Immature natural killer cell (primary cell): Measurements from ENCODE around the gene TTLL5. TPM values are rescaled to one million over a fixed set of nuclear protein-coding genes. Genes with fewer than 3 reads are reported as not detected.

ENCODE experiments used
- DNase-seq, 3 donors: peaks; one replicate each; pipeline ENCODE4 v3.0.0; 2022; ENCODE audit warnings: mixed read lengths in 1 of 3
- H3K27ac Mint-ChIP-seq, 6 donors: one replicate each; pipeline ENCODE4 v1.8.0; 2020; ENCODE audit warnings: mixed read lengths in 6 of 6, mild to moderate bottlenecking in 5 of 6, inconsistent platforms in 4 of 6, moderate library complexity in 3 of 6
- H3K27me3 Mint-ChIP-seq, 3 donors: one replicate each; pipeline ENCODE4 v1.8.0; 2020 to 2021; ENCODE audit warnings: low read depth in 3 of 3, mild to moderate bottlenecking in 3 of 3, mixed read lengths in 3 of 3, moderate library complexity in 3 of 3, inconsistent platforms in 1 of 3
- H3K36me3 Mint-ChIP-seq, 3 donors: one replicate each; pipeline ENCODE4 v1.8.0; 2020; ENCODE audit warnings: mixed read lengths in 3 of 3, inconsistent platforms in 2 of 3, mild to moderate bottlenecking in 2 of 3
- H3K4me1 Mint-ChIP-seq, 2 donors: one replicate each; pipeline ENCODE4 v1.8.0; 2020; ENCODE audit warnings: inconsistent platforms in 2 of 2, mild to moderate bottlenecking in 2 of 2, mixed read lengths in 2 of 2, moderate library complexity in 1 of 2
- H3K4me3 Mint-ChIP-seq, 5 donors: one replicate each; pipeline ENCODE4 v1.8.0; 2020; ENCODE audit warnings: mild to moderate bottlenecking in 5 of 5, mixed read lengths in 5 of 5, inconsistent platforms in 3 of 5, moderate library complexity in 3 of 5
- H3K9me3 Mint-ChIP-seq, 6 donors: one replicate each; pipeline ENCODE4 v1.8.0; 2020; ENCODE audit warnings: mild to moderate bottlenecking in 6 of 6, mixed read lengths in 6 of 6, inconsistent platforms in 4 of 6, moderate library complexity in 3 of 6
- polyA plus RNA-seq, 3 donors: library from polyadenylated mRNA; unstranded; fragments of 300-500 nt; fragmentation: Illumina TruSeq; gene quantifications; one replicate each; pipeline ENCODE4 v1.2.3, GENCODE V29; 2021

The TTLL5 gene
- polyA plus RNA-seq, 3 donors from 2014 or later, result 6.9 to 10.4 TPM; not detected in 1

DNA sequence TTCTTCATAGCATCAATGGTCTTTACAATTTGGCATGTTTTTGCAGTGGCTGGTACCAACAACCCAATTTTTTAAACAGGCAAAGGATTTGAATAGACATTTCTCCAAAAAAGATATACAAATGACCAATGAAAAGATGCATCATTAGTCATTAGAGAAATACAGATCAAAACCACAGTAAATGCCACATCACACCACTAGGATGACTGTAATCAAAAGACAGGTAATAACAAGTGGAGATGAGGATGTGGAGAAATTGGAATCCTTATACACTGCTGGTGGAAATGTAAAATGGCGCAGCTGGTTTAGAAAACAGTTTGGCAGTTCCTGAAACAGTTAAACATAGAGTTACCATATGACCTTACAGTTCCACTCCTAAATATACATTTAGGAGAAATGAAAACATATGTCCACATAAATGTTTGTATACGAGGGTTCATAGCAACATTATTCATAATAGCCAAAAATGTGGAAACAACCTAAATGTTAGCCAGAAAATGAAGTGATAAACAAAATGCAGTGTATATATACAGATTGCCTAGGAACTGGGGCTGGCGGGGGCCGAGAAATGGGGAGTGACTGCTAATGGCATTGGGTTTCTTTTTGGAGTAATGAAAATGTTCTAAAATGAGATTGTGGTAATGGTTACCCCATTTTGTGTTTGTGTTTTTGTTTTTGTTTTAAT lies 265.5 kb downstream of the TTLL5 start:
- Mint-ChIP-seq H3K27me3 (peaks cover 0 to 2% (median 0%) of the 10 kb centered on the region in 3 donors), H3K36me3 (peaks cover 0 to 5% (median 0%) of the 10 kb centered on the region in 3 donors), H3K4me1 (no peaks in the 10 kb centered on the region), H3K9me3 (no peaks in the 10 kb centered on the region), H3K27ac (no peak overlapping the region), H3K4me3 (no peak overlapping the region)
- DNase-seq, result no peak

GRCh38 chr14:75927564-75928087 lies 266.6 kb downstream of the TTLL5 start:
- H3K4me1 Mint-ChIP-seq, result no peaks in the 10 kb centered on the region
- H3K27ac Mint-ChIP-seq, result no peak overlapping the region
- no peaks in the 10 kb centered on the region for H3K9me3 Mint-ChIP-seq
- peaks cover 0 to 2% (median 0%) of the 10 kb centered on the region in 3 donors for H3K27me3 Mint-ChIP-seq
- no peak for DNase-seq
- H3K4me3 Mint-ChIP-seq, result no peak overlapping the region
- peaks cover 0 to 5% (median 0%) of the 10 kb centered on the region in 3 donors for H3K36me3 Mint-ChIP-seq

GRCh38 chr14:75928690-75929181 lies 267.7 kb downstream of the TTLL5 start:
- no peaks in the 10 kb centered on the region for H3K9me3 Mint-ChIP-seq
- no peak overlapping the region for H3K4me3 Mint-ChIP-seq
- H3K27me3 Mint-ChIP-seq, result peaks cover 0 to 2% (median 0%) of the 10 kb centered on the region in 3 donors
- H3K27ac Mint-ChIP-seq, result no peak overlapping the region
- peaks cover 0 to 5% (median 0%) of the 10 kb centered on the region in 3 donors for H3K36me3 Mint-ChIP-seq
- no peaks in the 10 kb centered on the region for H3K4me1 Mint-ChIP-seq
- no peak for DNase-seq

- Mint-ChIP-seq H3K27me3 (no peaks in the 10 kb centered on the region), H3K27ac (no peak overlapping the region), H3K36me3 (peaks cover 0 to 5% (median 0%) of the 10 kb centered on the region in 3 donors), H3K9me3 (no peaks in the 10 kb centered on the region), H3K4me1 (no peaks in the 10 kb centered on the region), H3K4me3 (no peak overlapping the region)
- DNase-seq, result no peak
Measured at GRCh38 chr14:75933712-75934296, 272.8 kb downstream of the TTLL5 start.

DNA sequence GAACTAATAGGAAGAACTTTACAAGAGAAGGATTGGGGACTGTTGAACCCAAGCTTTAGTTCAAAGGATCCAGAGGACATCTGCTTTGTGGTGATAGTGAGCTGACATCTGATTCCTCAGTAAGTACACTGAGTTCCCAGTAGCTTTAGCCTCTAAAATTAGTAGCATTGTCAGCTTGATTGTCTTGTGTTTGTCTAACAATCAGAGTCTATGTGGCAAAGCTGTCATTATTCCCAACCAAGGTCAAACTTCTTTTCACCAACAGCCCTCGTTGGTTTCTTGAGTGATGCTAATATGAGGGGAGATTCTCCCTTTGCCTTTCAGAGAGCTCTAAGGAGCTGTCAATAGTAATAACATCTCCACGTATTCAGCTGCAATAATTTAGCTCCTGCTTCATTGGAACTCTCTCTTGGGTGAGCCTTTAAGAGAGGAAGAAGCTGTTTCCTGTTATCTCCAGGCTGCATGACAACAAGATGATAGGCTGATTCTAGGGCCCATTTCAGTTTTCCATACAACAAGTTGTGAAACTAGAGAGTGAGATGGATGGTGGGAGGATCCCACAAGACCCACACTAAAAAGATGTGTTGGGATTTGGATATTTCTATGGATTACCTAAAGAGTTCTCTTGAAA lies 274.1 kb downstream of the TTLL5 start:
- H3K4me1 Mint-ChIP-seq, result no peaks in the 10 kb centered on the region
- no peak overlapping the region for H3K4me3 Mint-ChIP-seq
- DNase-seq, result no peak
- no peaks in the 10 kb centered on the region for H3K27me3 Mint-ChIP-seq
- peaks cover 0 to 5% (median 0%) of the 10 kb centered on the region in 3 donors for H3K36me3 Mint-ChIP-seq
- H3K27ac Mint-ChIP-seq, result no peak overlapping the region
- no peaks in the 10 kb centered on the region for H3K9me3 Mint-ChIP-seq

- Mint-ChIP-seq H3K4me3 (no peak overlapping the region), H3K27ac (no peak overlapping the region), H3K27me3 (no peaks in the 10 kb centered on the region), H3K4me1 (no peaks in the 10 kb centered on the region), H3K36me3 (peaks cover 0 to 8% (median 3%) of the 10 kb centered on the region in 3 donors), H3K9me3 (no peaks in the 10 kb centered on the region)
- no peak for DNase-seq
Measured at GRCh38 chr14:75939200-75939599, 278.2 kb downstream of the TTLL5 start.

DNA sequence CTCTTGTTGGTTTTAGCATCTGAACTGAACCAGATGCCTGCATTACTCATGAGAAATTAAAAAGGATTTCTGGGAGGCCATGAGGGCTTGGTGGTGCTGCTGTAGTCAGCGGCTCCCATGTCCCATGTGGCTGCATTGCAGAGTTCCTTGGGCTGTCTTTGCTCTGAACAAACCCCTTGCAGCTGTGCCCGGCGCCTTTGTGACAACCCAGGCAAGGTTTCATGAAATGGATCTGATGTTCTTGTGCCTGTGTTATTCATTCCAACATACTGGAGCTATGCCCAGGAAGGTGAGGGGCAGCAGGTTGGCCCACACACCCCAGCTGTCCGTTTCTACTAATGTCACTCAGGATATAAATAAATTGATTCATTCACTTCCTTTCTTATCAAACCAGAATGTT lies 280.0 kb downstream of the TTLL5 start:
- no peaks in the 10 kb centered on the region for H3K27me3 Mint-ChIP-seq
- no peak for DNase-seq
- no peak overlapping the region for H3K27ac Mint-ChIP-seq
- H3K4me3 Mint-ChIP-seq, result no peak overlapping the region
- no peaks in the 10 kb centered on the region for H3K4me1 Mint-ChIP-seq
- H3K36me3 Mint-ChIP-seq, result peaks cover 0 to 8% (median 3%) of the 10 kb centered on the region in 3 donors
- no peaks in the 10 kb centered on the region for H3K9me3 Mint-ChIP-seq

- no peak for DNase-seq
- Mint-ChIP-seq H3K36me3 (peaks cover 0 to 8% (median 3%) of the 10 kb centered on the region in 3 donors), H3K9me3 (no peaks in the 10 kb centered on the region), H3K27ac (no peak overlapping the region), H3K27me3 (no peaks in the 10 kb centered on the region), H3K4me1 (no peaks in the 10 kb centered on the region), H3K4me3 (no peak overlapping the region)
Measured at GRCh38 chr14:75944607-75945241, 283.7 kb downstream of the TTLL5 start.

- H3K4me3 Mint-ChIP-seq, result no peak overlapping the region
- no peak overlapping the region for H3K27ac Mint-ChIP-seq
- H3K9me3 Mint-ChIP-seq, result no peaks in the 10 kb centered on the region
- no peaks in the 10 kb centered on the region for H3K4me1 Mint-ChIP-seq
- DNase-seq, result no peak
- H3K36me3 Mint-ChIP-seq, result peaks cover 0 to 8% (median 4%) of the 10 kb centered on the region in 3 donors
- peaks cover 0 to 2% (median 0%) of the 10 kb centered on the region in 3 donors for H3K27me3 Mint-ChIP-seq
Measured at GRCh38 chr14:75946785-75947184, 285.7 kb downstream of the TTLL5 start.

DNA sequence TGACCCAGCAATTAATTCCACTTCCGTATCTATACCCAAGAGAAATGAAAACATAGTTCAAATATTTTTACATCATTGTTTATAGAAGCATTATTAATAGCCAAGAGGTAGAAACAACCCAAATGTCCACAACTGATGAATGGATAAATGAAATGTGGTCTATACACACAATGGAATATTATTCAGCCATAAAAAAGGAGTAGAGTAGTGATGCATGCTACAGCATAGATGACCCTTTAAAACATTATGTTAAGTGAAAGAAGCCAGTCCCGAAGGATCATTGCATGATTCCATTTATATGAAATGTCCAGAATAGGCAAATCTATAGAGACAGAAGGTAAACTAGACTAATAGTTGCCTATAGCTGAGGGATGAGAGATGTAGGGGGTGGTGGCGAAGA lies 291.4 kb downstream of the TTLL5 start:
- Mint-ChIP-seq H3K36me3 (peaks cover 0 to 9% (median 9%) of the 10 kb centered on the region in 3 donors), H3K27ac (no peak overlapping the region), H3K9me3 (no peaks in the 10 kb centered on the region), H3K4me1 (no peaks in the 10 kb centered on the region), H3K4me3 (no peak overlapping the region), H3K27me3 (peaks cover 0 to 3% (median 0%) of the 10 kb centered on the region in 3 donors)
- DNase-seq, result no peak

DNA sequence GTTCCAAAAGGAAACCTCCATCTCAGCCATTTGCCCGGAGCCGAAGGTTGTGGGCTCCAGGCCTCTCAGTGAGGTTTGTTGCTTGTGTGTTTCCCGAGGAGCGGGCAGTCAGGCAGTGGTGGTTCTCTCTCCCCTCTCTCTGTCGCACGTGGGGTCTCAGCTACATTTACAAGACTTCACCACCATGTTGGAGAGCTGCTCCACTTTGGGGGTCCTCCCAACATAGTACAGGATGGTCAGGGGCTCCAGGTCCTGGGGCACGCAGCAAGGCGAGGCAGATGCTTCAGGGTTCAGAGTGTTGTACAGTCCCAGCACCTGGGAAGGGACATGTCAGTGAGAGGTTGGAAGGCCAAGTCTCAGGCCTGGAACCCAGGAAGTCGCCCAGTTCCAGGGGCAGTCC lies 298.0 kb downstream of the TTLL5 start:
- Mint-ChIP-seq H3K4me1 (no peaks in the 10 kb centered on the region), H3K27ac (no peak overlapping the region), H3K9me3 (no peaks in the 10 kb centered on the region)

DNA sequence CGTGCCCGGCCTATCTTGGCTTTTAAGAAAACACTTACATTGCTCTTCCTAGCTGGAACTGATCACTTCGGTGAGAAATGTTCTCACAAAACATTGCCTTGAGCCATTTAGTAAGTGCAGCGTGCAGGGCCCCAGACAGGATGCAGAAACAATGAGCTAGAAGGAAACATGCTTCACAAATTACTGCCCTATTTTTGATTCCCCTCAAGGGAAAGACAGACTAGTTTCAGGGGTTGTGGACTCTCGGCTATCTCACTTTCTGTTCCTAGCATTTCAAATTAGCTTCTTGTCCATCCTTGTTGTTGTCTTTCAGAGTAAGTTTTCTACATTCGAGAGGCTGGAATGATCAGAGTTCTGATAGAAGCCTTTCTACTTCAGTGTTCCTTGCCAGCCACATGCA lies 299.2 kb downstream of the TTLL5 start:
- no peaks in the 10 kb centered on the region for H3K27me3 Mint-ChIP-seq
- no peak overlapping the region for H3K27ac Mint-ChIP-seq
- no peak overlapping the region for H3K4me3 Mint-ChIP-seq
- DNase-seq, result no peak
- no peaks in the 10 kb centered on the region for H3K9me3 Mint-ChIP-seq
- no peaks in the 10 kb centered on the region for H3K4me1 Mint-ChIP-seq
- peaks cover 12 to 20% (median 19%) of the 10 kb centered on the region in 3 donors for H3K36me3 Mint-ChIP-seq

More for the DNA sequence above, 298.0 kb downstream of the TTLL5 start:
- Mint-ChIP-seq H3K36me3 (peaks cover 8 to 20% (median 19%) of the 10 kb centered on the region in 3 donors), H3K27me3 (no peaks in the 10 kb centered on the region), H3K4me3 (no peak overlapping the region)
- DNase-seq, result no peak

GRCh38 chr14:75961662-75962061 lies 300.6 kb downstream of the TTLL5 start:
- H3K27ac Mint-ChIP-seq, result no peak overlapping the region
- H3K4me3 Mint-ChIP-seq, result no peak overlapping the region
- H3K9me3 Mint-ChIP-seq, result no peaks in the 10 kb centered on the region
- H3K27me3 Mint-ChIP-seq, result no peaks in the 10 kb centered on the region
- peaks cover 23 to 31% (median 29%) of the 10 kb centered on the region in 3 donors for H3K36me3 Mint-ChIP-seq
- H3K4me1 Mint-ChIP-seq, result no peaks in the 10 kb centered on the region
- DNase-seq, result no peak
